Endothelial cell of hepatic sinusoid (primary cell): ENCODE data around the gene TRPM3.

Source experiments
- in situ Hi-C: cut with HindIII; loops from 2 replicates; pipeline ENCODE4 v1.10.0; 2017; ENCODE audit warnings: low sequenced_read_pairs

Gene TRPM3

GRCh38 chr9:70629080-70629685 is 492.2 kb downstream of the TRPM3 start:
- in situ Hi-C loops: loop anchor here (25.0 kb wide), 1 partner anchor 633 kb away; no protein-coding TSS in a partner anchor

- in situ Hi-C loops: loop anchor here (25.0 kb wide), 1 partner anchor 637 kb away; no protein-coding TSS in a partner anchor
Measured at GRCh38 chr9:70625078-70625477, 496.3 kb downstream of the TRPM3 start.

GRCh38 chr9:70618784-70619183 is 502.6 kb downstream of the TRPM3 start:
- in situ Hi-C loops: no loop called here

- in situ Hi-C loops: no loop called here
Measured at GRCh38 chr9:70617033-70617828, 504.2 kb downstream of the TRPM3 start.

- in situ Hi-C loops: no loop called here
Measured at GRCh38 chr9:70616228-70616990, 505.0 kb downstream of the TRPM3 start.

- in situ Hi-C loops: no loop called here
Measured at GRCh38 chr9:70615464-70616138, 505.8 kb downstream of the TRPM3 start.

GRCh38 chr9:70614786-70615463 is 506.5 kb downstream of the TRPM3 start:
- in situ Hi-C loops: no loop called here

GRCh38 chr9:70613024-70613768 is 508.2 kb downstream of the TRPM3 start:
- in situ Hi-C loops: no loop called here

GRCh38 chr9:70610287-70610644 is 511.2 kb downstream of the TRPM3 start:
- in situ Hi-C loops: no loop called here

GRCh38 chr9:70609542-70610286 is 511.7 kb downstream of the TRPM3 start:
- in situ Hi-C loops: no loop called here

- in situ Hi-C loops: no loop called here
Measured at GRCh38 chr9:70609011-70609410, 512.4 kb downstream of the TRPM3 start.

GRCh38 chr9:70607926-70608325 is 513.5 kb downstream of the TRPM3 start:
- in situ Hi-C loops: no loop called here

- in situ Hi-C loops: no loop called here
Measured at GRCh38 chr9:70607329-70607728, 514.1 kb downstream of the TRPM3 start.

GRCh38 chr9:70603020-70603411 is 518.4 kb downstream of the TRPM3 start:
- in situ Hi-C loops: no loop called here

- in situ Hi-C loops: no loop called here
Measured at GRCh38 chr9:70602321-70603019, 519.0 kb downstream of the TRPM3 start.

GRCh38 chr9:70601000-70601951 is 520.1 kb downstream of the TRPM3 start:
- in situ Hi-C loops: no loop called here

GRCh38 chr9:70600506-70600905 is 520.9 kb downstream of the TRPM3 start:
- in situ Hi-C loops: no loop called here
